ENCODE data around the gene CAPN9. TPM values are rescaled to one million over a fixed set of nuclear protein-coding genes. Genes with fewer than 3 reads are reported as not detected.

Gene CAPN9
- total and polyA plus RNA-seq, 4 donors: not detected

DNA sequence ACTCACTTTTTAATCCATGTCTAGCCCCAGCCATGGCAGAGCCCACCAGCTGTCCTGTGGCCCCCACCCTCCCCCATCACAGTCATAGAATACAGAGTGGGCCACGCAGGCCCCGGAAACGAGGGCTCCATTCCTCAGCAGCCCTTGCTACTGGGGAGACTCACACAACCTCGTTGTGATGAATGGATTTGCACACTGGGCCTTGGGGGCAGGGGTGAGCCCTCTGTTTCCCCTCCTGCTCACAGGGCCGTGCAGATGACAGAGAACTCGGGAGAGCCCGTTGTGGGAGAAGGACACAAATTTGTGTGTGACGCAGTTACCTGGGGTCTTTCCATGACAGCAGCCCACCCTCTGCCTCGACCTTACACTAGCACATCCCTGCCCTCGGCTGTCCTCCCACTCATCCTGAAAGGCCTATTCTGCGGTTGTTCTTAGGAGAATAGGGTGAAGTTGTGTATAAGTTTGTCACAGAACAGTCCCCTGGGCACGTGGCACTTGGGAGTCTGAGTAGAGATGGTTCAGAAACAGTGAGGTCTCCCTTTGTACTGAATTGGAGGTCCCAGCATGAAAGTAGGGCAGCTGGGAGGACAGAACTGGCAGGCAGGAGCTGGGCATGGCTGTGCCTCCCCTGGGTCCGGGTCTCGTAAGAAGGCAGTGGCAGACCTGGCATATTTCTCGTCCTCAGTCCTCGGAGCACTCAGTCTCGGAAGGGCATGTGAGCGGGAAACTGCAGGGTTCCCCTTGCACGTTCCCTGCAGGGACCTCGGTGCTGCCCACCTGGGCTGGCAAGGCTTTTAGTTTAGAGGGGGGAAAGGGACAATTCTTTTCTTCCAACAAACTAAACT is 40.1 kb upstream of the CAPN9 start:
- Histone ChIP-seq H3K9ac (ENCODE audit: low read depth in 1 of 2, low read length in 2 of 2) (no peak overlapping the region), H3K27me3 (ENCODE audit: control insufficient read depth in 4 of 4, insufficient read depth in 4 of 4, low read length in 3 of 4) (no peaks in the 10 kb centered on the region), H3K27ac (ENCODE audit: low read depth in 1 of 2, low read length in 2 of 2) (no peak overlapping the region), H3K4me1 (ENCODE audit: control insufficient read depth in 4 of 4, insufficient read depth in 4 of 4, low read length in 3 of 4) (peaks cover 2 to 62% (median 43%) of the 10 kb centered on the region in 4 donors), H3K36me3 (ENCODE audit: control insufficient read depth in 4 of 4, insufficient read depth in 3 of 4, low read depth in 1 of 4, low read length in 3 of 4) (peaks cover 17 to 56% (median 41%) of the 10 kb centered on the region in 4 donors), H3K9me3 (ENCODE audit: control insufficient read depth in 4 of 4, low read length in 3 of 4) (no peaks in the 10 kb centered on the region), H3K4me3 (ENCODE audit: low read depth in 1 of 3, low read length in 3 of 3) (peak overlapping the region in 1 of 3 donors; percentile 17)
- peak; percentile 8 to 69 for TF ChIP-seq JUND (IDR thresholded peaks at IDR 0.05)
- TF ChIP-seq, protein P1, sequence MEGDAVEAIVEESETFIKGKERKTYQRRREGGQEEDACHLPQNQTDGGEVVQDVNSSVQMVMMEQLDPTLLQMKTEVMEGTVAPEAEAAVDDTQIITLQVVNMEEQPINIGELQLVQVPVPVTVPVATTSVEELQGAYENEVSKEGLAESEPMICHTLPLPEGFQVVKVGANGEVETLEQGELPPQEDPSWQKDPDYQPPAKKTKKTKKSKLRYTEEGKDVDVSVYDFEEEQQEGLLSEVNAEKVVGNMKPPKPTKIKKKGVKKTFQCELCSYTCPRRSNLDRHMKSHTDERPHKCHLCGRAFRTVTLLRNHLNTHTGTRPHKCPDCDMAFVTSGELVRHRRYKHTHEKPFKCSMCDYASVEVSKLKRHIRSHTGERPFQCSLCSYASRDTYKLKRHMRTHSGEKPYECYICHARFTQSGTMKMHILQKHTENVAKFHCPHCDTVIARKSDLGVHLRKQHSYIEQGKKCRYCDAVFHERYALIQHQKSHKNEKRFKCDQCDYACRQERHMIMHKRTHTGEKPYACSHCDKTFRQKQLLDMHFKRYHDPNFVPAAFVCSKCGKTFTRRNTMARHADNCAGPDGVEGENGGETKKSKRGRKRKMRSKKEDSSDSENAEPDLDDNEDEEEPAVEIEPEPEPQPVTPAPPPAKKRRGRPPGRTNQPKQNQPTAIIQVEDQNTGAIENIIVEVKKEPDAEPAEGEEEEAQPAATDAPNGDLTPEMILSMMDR (IDR thresholded peaks at IDR 0.05; ENCODE audit: low read depth, low read length, missing input control): no peak
- TF ChIP-seq HNF4A (conservative IDR thresholded peaks at IDR 0.05): no peak
- TF ChIP-seq EGR1 (IDR thresholded peaks at IDR 0.05; ENCODE audit: low read depth in 2 of 2): peak in 1 of 2 donors; percentile 7
- TF ChIP-seq, protein P2, sequence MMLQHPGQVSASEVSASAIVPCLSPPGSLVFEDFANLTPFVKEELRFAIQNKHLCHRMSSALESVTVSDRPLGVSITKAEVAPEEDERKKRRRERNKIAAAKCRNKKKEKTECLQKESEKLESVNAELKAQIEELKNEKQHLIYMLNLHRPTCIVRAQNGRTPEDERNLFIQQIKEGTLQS (IDR thresholded peaks at IDR 0.05): peak; percentile 24
- TF ChIP-seq, protein P3, sequence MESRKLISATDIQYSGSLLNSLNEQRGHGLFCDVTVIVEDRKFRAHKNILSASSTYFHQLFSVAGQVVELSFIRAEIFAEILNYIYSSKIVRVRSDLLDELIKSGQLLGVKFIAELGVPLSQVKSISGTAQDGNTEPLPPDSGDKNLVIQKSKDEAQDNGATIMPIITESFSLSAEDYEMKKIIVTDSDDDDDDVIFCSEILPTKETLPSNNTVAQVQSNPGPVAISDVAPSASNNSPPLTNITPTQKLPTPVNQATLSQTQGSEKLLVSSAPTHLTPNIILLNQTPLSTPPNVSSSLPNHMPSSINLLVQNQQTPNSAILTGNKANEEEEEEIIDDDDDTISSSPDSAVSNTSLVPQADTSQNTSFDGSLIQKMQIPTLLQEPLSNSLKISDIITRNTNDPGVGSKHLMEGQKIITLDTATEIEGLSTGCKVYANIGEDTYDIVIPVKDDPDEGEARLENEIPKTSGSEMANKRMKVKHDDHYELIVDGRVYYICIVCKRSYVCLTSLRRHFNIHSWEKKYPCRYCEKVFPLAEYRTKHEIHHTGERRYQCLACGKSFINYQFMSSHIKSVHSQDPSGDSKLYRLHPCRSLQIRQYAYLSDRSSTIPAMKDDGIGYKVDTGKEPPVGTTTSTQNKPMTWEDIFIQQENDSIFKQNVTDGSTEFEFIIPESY (IDR thresholded peaks at IDR 0.05): peak; percentile 81
- no peak for TF ChIP-seq RAD21 (IDR thresholded peaks at IDR 0.05)
- peak in 1 of 2 donors; percentile 11 for TF ChIP-seq RXRA (IDR thresholded peaks at IDR 0.05)
- TF ChIP-seq YY1 (IDR thresholded peaks at IDR 0.05): peak; percentile 40
- TF ChIP-seq SP1 (IDR thresholded peaks at IDR 0.05): peak; percentile 4
- TF ChIP-seq, protein P4, sequence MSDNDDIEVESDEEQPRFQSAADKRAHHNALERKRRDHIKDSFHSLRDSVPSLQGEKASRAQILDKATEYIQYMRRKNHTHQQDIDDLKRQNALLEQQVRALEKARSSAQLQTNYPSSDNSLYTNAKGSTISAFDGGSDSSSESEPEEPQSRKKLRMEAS (IDR thresholded peaks at IDR 0.05): peak; percentile 58
- WGBS: 84% methylated on average over 20 of the region's 20 CpGs
- DNase-seq (ENCODE audit: low spot score): no peak

DNA sequence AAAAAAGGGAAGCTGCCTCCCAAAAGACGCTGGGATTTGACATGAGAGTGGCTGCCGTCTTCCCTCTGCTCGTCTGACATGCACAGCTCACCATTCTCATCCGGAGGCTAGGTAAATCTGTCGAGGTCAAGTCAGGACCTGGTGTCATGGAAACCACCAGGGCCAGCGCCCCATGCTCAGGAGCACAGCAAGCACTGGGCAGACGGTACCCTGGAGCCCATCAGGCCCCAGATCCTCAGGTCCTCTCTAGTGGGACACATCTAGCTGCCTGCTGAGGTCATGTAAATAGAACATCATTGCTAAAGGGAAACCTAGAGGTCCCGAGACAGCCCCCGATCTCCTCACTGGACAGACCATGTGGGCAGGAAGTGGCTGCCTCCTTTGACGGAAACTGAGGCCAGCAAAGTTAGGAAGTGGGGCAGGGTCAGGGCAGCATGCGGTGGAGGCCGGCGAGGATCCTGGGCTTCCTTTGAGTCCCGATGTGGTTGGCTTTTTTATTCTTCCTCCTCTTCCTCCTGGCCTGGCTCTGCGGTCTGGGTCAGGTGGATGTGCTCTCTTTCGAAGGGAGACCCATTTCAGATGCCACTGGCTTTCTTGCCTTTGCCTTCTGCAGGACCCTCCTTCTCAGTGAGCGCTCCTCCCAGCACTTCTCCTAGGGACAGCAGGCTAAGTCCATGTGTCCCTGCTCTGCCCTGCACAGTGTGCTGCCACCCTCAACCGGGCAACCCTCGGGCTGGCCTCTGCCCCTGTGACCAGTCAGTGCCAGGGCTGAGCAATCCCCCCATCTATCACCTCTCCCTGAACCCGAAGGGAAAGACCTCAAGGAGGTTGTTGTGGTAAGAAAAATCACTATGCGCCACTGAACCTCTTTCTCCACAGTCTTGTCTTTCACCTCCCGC is 39.2 kb upstream of the CAPN9 start:
- TF ChIP-seq RXRA (IDR thresholded peaks at IDR 0.05) (peak; percentile 28 to 39), SP1 (IDR thresholded peaks at IDR 0.05) (peak; percentile 2), YY1 (IDR thresholded peaks at IDR 0.05) (no peak), EGR1 (IDR thresholded peaks at IDR 0.05; ENCODE audit: low read depth in 2 of 2) (peak; percentile 18 to 24), FOXA1 (IDR thresholded peaks at IDR 0.05) (peak; percentile 38)
- TF ChIP-seq, protein P1 (IDR thresholded peaks at IDR 0.05; ENCODE audit: low read depth, low read length, missing input control): no peak
- TF ChIP-seq, protein P5, sequence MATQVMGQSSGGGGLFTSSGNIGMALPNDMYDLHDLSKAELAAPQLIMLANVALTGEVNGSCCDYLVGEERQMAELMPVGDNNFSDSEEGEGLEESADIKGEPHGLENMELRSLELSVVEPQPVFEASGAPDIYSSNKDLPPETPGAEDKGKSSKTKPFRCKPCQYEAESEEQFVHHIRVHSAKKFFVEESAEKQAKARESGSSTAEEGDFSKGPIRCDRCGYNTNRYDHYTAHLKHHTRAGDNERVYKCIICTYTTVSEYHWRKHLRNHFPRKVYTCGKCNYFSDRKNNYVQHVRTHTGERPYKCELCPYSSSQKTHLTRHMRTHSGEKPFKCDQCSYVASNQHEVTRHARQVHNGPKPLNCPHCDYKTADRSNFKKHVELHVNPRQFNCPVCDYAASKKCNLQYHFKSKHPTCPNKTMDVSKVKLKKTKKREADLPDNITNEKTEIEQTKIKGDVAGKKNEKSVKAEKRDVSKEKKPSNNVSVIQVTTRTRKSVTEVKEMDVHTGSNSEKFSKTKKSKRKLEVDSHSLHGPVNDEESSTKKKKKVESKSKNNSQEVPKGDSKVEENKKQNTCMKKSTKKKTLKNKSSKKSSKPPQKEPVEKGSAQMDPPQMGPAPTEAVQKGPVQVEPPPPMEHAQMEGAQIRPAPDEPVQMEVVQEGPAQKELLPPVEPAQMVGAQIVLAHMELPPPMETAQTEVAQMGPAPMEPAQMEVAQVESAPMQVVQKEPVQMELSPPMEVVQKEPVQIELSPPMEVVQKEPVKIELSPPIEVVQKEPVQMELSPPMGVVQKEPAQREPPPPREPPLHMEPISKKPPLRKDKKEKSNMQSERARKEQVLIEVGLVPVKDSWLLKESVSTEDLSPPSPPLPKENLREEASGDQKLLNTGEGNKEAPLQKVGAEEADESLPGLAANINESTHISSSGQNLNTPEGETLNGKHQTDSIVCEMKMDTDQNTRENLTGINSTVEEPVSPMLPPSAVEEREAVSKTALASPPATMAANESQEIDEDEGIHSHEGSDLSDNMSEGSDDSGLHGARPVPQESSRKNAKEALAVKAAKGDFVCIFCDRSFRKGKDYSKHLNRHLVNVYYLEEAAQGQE (IDR thresholded peaks at IDR 0.05): peak; percentile 16
- TF ChIP-seq, protein P2 (IDR thresholded peaks at IDR 0.05): no peak
- 40% methylated on average over 22 of the region's 22 CpGs for WGBS
- Histone ChIP-seq H3K4me1 (ENCODE audit: control insufficient read depth in 4 of 4, insufficient read depth in 4 of 4, low read length in 3 of 4) (peaks cover 2 to 64% (median 47%) of the 10 kb centered on the region in 4 donors), H3K36me3 (ENCODE audit: control insufficient read depth in 4 of 4, insufficient read depth in 3 of 4, low read depth in 1 of 4, low read length in 3 of 4) (peaks cover 17 to 48% (median 35%) of the 10 kb centered on the region in 4 donors), H3K9me3 (ENCODE audit: control insufficient read depth in 4 of 4, low read length in 3 of 4) (no peaks in the 10 kb centered on the region), H3K9ac (ENCODE audit: low read depth in 1 of 2, low read length in 2 of 2) (no peak overlapping the region), H3K4me3 (ENCODE audit: low read depth in 1 of 3, low read length in 3 of 3) (peak overlapping the region; percentile 10 to 57 (median 12)), H3K27ac (ENCODE audit: low read depth in 1 of 2, low read length in 2 of 2) (peak overlapping the region; percentile 13 to 22), H3K27me3 (ENCODE audit: control insufficient read depth in 4 of 4, insufficient read depth in 4 of 4, low read length in 3 of 4) (no peaks in the 10 kb centered on the region)
- no peak for DNase-seq (ENCODE audit: low spot score)

Data from liver (tissue), 9 donors.